Measurements from ENCODE around the gene INKA2. TPM values are rescaled to one million over a fixed set of nuclear protein-coding genes. Genes with fewer than 3 reads are reported as not detected.
A peak's percentile ranks its signal among the peaks of the same experiment; 100 is the strongest.

INKA2 gene
- total RNA-seq, 1 experiment from 2014 or later: 12.3 TPM

- H3K27me3 ChIP-seq (ENCODE audit: insufficient read depth, low read length): no peaks in the 10 kb centered on the region; the same call in 1 of the 2 replicates
- no peaks in the 10 kb centered on the region; the same call in 1 of the 2 replicates for H3K4me1 ChIP-seq (ENCODE audit: insufficient read depth, low read length)
- H2BK5ac ChIP-seq (ENCODE audit: insufficient read length, low read length): no peak overlapping the region
- no peaks in the 10 kb centered on the region for H3K23me2 ChIP-seq (ENCODE audit: insufficient read length, low read depth, low read length, poor library complexity, severe bottlenecking)
- no peak overlapping the region for H2BK20ac ChIP-seq (ENCODE audit: low read depth, low read length, poor library complexity, severe bottlenecking)
- H3K56ac ChIP-seq (ENCODE audit: insufficient read length, low read depth, low read length): no peak overlapping the region
- H3K79me1 ChIP-seq (ENCODE audit: insufficient read depth, low read depth, low read length, poor library complexity, severe bottlenecking): no peaks in the 10 kb centered on the region
- no peak overlapping the region for H2AK5ac ChIP-seq (ENCODE audit: insufficient read length, low read length)
- TF ChIP-seq CTCF (conservative IDR thresholded peaks at IDR 0.05): no peak
- no peak overlapping the region for H3K14ac ChIP-seq (ENCODE audit: insufficient read depth, low read length)
- DNase-seq: no peak
- no peak overlapping the region for H2BK120ac ChIP-seq (ENCODE audit: low read depth, low read length, poor library complexity, severe bottlenecking)
- H3K18ac ChIP-seq (ENCODE audit: insufficient read length, low read depth, low read length): no peak overlapping the region
- H2BK15ac ChIP-seq (ENCODE audit: low read depth, low read length): no peak overlapping the region
- H3K4ac ChIP-seq (ENCODE audit: low read depth, low read length): no peak overlapping the region
- H4K91ac ChIP-seq (ENCODE audit: insufficient read length, low read depth, low read length): no peak overlapping the region
- H3K4me1 Mint-ChIP-seq: peaks cover 22 to 25% of the 10 kb centered on the region in 2 experiments
- H4K8ac ChIP-seq (replicated peaks; ENCODE audit: insufficient read length, low read depth, low read length): no peak overlapping the region
- WGBS (ENCODE audit: extremely low coverage, insufficient read length, low lambda C conversion rate): no CpG with 5 or more reads among the region's 8 CpGs
- peak overlapping the region in 1 of 3 experiments; percentile 92; a peak in 3 of 7 replicates for H3K27ac Mint-ChIP-seq
- H3T11ph ChIP-seq (ENCODE audit: low read length): no peak overlapping the region
- H2BK12ac ChIP-seq (ENCODE audit: insufficient read length, low read depth, low read length): no peak overlapping the region
- H4K20me1 ChIP-seq (ENCODE audit: control insufficient read depth, insufficient read depth, insufficient read length): no peaks in the 10 kb centered on the region
- no peak overlapping the region for H4K5ac ChIP-seq (ENCODE audit: insufficient read length, low read depth, low read length)
- H3K79me2 ChIP-seq (ENCODE audit: insufficient read depth, low read length): no peaks in the 10 kb centered on the region
- H3K23ac ChIP-seq (ENCODE audit: insufficient read length, low read depth, low read length): no peak overlapping the region
- H3K36me3 Mint-ChIP-seq (ENCODE audit: insufficient read depth in 1 of 3, low read depth in 3 of 3): no peaks in the 10 kb centered on the region; a peak in 1 of 7 replicates
- H3K4me3 Mint-ChIP-seq: no peak overlapping the region
- no peak overlapping the region for H3K9ac ChIP-seq (ENCODE audit: extremely low read depth, insufficient read length, low read length)
- no peaks in the 10 kb centered on the region for H3K9me3 Mint-ChIP-seq
- H2AFZ ChIP-seq (ENCODE audit: low read length): no peak overlapping the region
- H3K4me2 ChIP-seq (ENCODE audit: insufficient read depth, insufficient read length, low read length): no peak overlapping the region
- H3K9me3 ChIP-seq (ENCODE audit: control insufficient read depth, low read depth, low read length): no peaks in the 10 kb centered on the region
- H3K27me3 Mint-ChIP-seq (ENCODE audit: low read depth): no peaks in the 10 kb centered on the region; the same call in 1 of the 2 replicates
- no peak overlapping the region for H3K27ac ChIP-seq (ENCODE audit: insufficient read length, low read depth, low read length)
Measured at GRCh38 chr1:111776861-111777260, 37.7 kb upstream of the INKA2 start.
